ENCODE measurements around the gene CNGA3.

The CNGA3 gene

DNA sequence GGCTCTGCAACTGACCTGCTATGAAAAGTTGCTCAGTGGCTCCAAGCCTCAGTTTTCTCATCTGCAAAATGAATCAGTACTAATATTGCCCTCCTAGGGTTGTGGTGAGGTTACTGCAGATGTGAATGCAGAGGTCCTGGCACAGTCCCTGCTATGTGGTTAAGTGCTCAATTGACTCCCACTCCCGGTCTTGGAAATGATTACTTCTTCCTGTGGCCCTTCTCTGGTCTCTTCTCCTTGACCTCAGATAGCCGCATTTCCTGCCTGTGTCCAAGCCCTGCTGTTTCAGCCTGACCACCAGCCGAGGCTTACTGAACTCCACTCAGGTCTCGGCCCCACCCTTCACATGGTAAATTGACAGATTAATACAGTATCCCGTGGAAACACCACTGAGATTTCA lies 26.3 kb downstream of the CNGA3 start:
- in situ Hi-C loops (cut with HindIII; ENCODE audit: low pct_unique_long_range_greater_than_20kb, low sequenced_read_pairs): no loop called here
- DNase-seq (ENCODE audit: low read depth in 1 of 2, low spot score in 1 of 2): no peak

DNA sequence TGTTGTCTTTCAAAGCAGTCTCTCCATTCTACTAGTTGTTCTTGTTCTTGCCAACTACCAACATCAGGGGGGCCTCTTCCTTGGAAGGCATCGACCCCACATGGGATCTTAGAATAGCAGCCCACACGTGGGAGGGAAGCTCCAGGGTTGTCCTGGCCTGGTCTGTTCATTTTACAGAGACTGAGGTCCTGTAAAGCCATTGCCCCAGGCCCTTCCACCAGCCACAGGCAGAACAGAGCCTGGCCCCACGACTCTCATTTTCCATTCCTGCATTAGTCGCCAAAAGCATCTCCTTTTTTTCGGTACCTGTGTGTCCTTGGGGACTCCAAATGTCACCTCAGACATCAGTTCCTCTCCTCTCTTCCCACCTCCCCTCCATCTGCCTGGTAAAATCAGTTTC lies 28.0 kb downstream of the CNGA3 start:
- in situ Hi-C loops (cut with HindIII; ENCODE audit: low pct_unique_long_range_greater_than_20kb, low sequenced_read_pairs): no loop called here
- TF ChIP-seq JUND (IDR thresholded peaks at IDR 0.05; ENCODE audit: low read depth): no peak
- no peak for DNase-seq (ENCODE audit: low read depth in 1 of 2, low spot score in 1 of 2)

More for the DNA sequence above, 26.3 kb downstream of the CNGA3 start:
- no peak for TF ChIP-seq JUND (IDR thresholded peaks at IDR 0.05; ENCODE audit: low read depth)

DNA sequence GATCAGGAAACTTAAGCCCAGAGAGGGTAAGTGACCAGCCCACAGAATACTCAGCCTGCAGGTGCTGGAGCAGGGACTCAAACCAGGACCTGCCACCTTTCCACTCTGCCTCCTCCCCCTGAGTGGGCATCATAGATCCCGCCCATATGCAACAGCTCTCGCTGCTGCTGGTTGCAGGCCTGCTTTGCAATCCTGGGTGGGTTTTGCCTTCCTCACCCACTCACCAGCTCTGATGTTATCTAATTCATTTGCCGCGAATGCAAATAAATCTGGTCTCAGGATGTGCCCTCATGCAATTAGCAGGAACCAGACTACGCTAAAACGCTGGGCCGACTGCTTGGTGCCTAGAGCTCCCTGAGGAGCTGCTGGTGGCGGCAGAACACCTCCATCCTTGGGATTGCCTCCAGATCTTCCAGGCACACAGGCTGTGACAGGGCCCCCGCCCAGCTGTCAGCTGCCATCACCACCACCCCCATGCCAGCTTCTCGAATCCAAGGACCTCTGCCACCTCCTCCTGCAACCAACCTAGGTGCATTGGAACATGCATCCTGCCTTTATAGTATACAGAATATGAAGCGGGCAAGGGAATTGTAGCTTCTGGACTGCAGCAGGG lies 28.8 kb downstream of the CNGA3 start:
- no peak for DNase-seq (ENCODE audit: low read depth in 1 of 2, low spot score in 1 of 2)
- in situ Hi-C loops (cut with HindIII; ENCODE audit: low pct_unique_long_range_greater_than_20kb, low sequenced_read_pairs): no loop called here
- no peak for TF ChIP-seq JUND (IDR thresholded peaks at IDR 0.05; ENCODE audit: low read depth)

DNA sequence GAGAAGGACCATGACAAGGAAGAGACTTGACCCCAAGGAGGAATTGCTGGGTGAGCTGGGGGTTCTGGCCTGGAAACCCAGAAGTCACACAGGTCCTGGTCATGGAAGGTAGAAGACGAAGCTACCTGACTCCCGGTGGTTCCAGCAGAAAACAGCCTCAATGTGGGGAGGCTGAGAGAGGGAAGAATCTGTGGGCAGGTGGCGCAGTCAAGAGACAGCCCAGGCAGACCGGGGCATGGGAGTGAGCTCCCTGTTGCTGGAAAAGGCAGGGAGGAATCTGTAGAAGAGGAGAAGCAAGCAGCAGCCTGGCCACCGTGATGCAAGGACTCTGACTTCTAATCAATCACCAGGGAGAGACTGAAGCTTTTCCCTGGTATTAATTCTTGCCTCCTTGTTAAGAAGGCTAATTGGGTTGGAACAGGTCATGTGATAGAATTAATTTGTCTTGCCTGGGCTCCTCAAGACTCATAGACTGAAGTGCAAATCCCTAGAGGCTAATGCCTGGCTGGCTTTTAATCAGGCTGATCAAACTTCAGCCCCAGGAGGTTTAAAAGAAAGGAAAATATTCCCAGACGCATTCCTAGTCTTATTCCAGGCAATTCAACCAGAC lies 30.1 kb downstream of the CNGA3 start:
- no peak for DNase-seq (ENCODE audit: low read depth in 1 of 2, low spot score in 1 of 2)
- in situ Hi-C loops (cut with HindIII; ENCODE audit: low pct_unique_long_range_greater_than_20kb, low sequenced_read_pairs): no loop called here
- TF ChIP-seq JUND (IDR thresholded peaks at IDR 0.05; ENCODE audit: low read depth): no peak

DNA sequence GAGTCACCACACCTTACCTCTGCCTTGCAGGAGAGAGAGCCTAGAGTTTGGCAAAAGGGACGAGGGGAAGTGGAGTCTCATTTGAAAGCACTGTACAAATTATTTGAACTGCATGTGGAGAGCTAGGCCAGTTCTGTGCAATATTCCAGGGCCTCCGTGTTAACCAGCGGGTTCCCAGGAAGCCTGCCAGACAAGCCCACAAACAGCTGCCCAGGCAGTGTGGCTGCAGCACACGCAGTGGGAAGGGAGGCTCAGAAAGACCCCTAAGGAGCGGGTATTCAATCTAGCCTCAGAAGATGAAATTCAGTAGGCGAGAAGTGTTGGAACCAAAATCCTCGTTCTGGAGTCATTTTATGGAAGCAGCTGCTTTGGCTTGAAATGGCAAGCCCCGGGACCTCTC lies 30.7 kb downstream of the CNGA3 start:
- no peak for DNase-seq (ENCODE audit: low read depth in 1 of 2, low spot score in 1 of 2)
- in situ Hi-C loops (cut with HindIII; ENCODE audit: low pct_unique_long_range_greater_than_20kb, low sequenced_read_pairs): no loop called here
- no peak for TF ChIP-seq JUND (IDR thresholded peaks at IDR 0.05; ENCODE audit: low read depth)

DNA sequence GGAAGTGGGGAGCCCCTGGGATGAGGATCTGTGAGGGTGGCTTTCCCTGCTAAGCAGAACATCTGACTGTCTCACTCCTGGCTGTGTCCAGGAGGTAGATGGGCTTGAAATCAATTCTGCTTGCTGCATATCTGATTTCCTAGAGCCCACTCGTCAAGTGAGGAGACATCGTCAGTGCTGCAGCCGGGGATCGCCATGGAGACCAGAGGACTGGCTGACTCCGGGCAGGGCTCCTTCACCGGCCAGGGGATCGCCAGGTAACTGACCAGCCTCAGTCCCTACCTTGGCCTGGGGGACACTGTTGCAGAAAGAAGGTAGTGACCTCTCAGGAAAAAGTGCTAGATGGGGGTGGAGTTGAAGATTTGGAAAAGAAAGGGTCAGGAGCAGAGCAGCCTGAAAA lies 31.3 kb downstream of the CNGA3 start:
- no peak for DNase-seq (ENCODE audit: low read depth in 1 of 2, low spot score in 1 of 2)
- no peak for TF ChIP-seq JUND (IDR thresholded peaks at IDR 0.05; ENCODE audit: low read depth)
- in situ Hi-C loops (cut with HindIII; ENCODE audit: low pct_unique_long_range_greater_than_20kb, low sequenced_read_pairs): no loop called here

DNA sequence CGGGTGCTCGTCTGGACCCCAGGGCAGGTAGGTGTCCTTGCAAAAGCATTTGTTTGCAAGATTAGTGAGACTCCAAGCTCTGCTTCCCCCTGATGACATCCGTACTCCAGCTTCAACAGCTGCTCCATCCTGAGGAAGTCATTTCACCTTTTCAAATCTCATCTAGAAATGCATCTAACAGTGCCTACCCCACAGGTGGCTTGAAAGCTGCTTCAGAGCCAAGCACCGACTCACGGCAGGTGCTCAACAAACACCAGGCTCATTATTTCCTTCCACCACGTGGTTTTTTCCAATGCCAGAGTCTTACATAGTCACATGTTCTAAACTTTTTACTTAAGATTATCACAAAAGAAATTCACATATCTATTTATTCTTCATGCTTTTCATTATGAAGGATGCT lies 31.9 kb downstream of the CNGA3 start:
- DNase-seq (ENCODE audit: low read depth in 1 of 2, low spot score in 1 of 2): no peak
- no peak for TF ChIP-seq JUND (IDR thresholded peaks at IDR 0.05; ENCODE audit: low read depth)
- in situ Hi-C loops (cut with HindIII; ENCODE audit: low pct_unique_long_range_greater_than_20kb, low sequenced_read_pairs): no loop called here

DNA sequence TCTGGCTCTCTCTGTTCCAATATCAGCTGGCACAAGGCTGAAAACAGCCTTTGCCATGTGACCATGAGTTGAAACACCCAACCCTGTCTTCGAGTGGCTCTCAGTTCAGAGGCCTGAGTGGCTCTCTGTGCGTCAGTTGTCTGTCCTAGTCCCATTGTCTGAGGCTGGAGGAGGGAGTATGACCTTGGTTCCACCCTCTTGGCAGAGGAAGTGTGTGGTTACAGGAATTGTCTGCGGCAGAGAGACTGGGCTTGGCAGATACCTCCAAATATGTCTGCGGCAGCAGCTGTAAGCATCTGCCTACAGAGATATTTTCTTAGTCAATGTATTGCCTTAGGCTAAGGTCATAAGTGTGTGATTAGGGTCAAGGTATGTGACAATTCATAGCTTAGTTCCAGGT lies 32.6 kb downstream of the CNGA3 start:
- in situ Hi-C loops (cut with HindIII; ENCODE audit: low pct_unique_long_range_greater_than_20kb, low sequenced_read_pairs): no loop called here
- TF ChIP-seq JUND (IDR thresholded peaks at IDR 0.05; ENCODE audit: low read depth): no peak

DNA sequence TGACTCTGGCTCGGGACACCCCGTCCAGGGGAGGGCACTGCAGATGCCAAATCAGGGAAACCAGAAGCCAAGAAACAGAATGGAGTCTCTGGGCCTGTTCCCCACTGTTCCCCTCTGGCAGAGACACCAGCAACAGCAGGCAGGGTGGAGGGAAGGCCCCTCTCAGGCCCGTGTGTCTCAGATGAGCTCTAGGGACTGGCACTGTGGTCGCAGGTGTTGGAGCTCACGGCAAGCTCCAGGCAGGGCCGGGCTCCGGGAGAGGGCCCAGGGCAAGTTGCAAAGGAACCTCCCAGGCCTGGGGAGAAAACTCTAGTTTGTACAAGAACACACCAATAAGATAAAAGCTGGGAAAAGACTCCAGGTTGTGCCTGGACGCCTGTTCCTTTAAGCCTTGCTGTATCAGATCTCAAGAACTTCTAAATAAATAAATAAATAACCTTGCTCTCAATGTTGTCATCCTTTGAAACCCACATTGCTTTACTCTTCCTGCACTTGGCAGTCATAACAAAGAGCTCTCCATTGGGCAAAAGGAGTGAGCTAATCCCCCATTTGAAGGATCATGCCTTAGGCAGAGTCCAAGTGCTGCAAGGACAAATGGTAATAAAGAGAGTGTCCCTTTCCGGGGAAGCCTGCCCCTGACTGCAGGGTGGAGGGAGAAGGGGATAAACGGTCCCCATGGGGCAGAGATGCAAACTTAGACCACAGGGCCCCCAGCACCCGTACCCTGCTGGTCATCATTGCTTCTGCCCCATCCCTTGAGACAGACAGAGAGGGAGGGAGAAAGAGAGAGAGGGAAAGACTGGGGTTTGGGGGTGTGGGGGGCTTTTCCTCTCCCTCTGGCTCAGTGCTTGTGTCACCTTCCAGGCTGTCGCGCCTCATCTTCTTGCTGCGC lies 33.3 kb downstream of the CNGA3 start:
- in situ Hi-C loops (cut with HindIII; ENCODE audit: low pct_unique_long_range_greater_than_20kb, low sequenced_read_pairs): no loop called here
- DNase-seq (ENCODE audit: low read depth in 1 of 2, low spot score in 1 of 2): no peak
- no peak for TF ChIP-seq JUND (IDR thresholded peaks at IDR 0.05; ENCODE audit: low read depth)

More for the DNA sequence above, 32.6 kb downstream of the CNGA3 start:
- no peak for DNase-seq (ENCODE audit: low read depth in 1 of 2, low spot score in 1 of 2)

DNA sequence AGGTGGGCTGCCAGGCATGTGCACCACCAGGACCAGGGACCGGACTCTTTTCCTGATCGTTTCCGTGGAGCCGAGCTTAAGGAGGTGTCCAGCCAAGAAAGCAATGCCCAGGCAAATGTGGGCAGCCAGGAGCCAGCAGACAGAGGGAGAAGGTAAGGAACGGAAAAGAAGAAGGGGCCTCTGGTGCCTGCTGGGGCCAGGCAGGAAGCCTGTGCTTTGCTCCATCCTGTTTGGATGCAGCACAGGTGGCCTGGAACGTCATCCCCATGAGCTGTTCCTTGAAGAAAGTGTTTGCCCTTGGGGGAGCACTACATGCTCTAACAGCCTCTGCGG lies 33.9 kb downstream of the CNGA3 start:
- TF ChIP-seq JUND (IDR thresholded peaks at IDR 0.05; ENCODE audit: low read depth): no peak
- in situ Hi-C loops (cut with HindIII; ENCODE audit: low pct_unique_long_range_greater_than_20kb, low sequenced_read_pairs): no loop called here

DNA sequence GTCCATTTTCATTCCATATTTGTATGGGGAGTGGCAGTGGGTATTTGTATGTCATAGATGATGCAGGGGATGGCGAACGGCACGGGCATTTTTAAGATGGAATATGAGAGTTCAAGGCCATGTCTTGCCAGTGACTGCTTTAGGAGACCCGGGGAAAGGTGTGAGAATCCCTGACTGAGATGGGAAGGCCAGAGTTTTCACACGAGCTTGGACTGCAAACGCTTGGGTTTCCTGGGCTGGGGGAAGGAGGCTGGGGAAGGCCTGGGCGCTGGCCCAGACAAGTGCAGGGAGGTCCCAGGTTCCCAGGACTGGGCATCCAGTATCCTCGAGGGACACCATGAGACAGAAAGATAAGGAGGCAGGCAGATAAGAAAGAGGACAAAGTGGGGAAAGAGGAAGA lies 35.2 kb downstream of the CNGA3 start:
- in situ Hi-C loops (cut with HindIII; ENCODE audit: low pct_unique_long_range_greater_than_20kb, low sequenced_read_pairs): no loop called here
- no peak for TF ChIP-seq JUND (IDR thresholded peaks at IDR 0.05; ENCODE audit: low read depth)
- DNase-seq (ENCODE audit: low read depth in 1 of 2, low spot score in 1 of 2): no peak

More for the DNA sequence above, 33.9 kb downstream of the CNGA3 start:
- no peak for DNase-seq (ENCODE audit: low read depth in 1 of 2, low spot score in 1 of 2)

DNA sequence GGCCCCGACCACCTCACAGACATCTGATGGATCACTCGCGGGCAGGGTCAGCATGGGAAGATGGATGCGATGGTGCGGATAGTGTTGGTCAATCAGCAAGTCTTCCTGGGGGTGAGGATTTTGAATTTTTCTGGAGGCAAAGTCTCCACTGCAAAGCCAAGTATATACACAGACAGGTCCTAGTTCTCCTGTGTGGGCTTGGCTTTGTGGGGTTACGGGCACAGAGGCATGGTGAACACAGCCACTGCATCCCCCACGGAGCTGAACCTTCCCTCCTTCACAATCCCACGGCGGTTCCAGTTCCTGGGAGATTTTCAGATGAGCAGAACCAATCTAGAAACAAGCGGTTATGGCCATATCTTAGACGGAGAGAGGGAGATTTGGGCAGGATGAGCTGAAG lies 35.8 kb downstream of the CNGA3 start:
- no peak for TF ChIP-seq JUND (IDR thresholded peaks at IDR 0.05; ENCODE audit: low read depth)
- in situ Hi-C loops (cut with HindIII; ENCODE audit: low pct_unique_long_range_greater_than_20kb, low sequenced_read_pairs): no loop called here
- no peak for DNase-seq (ENCODE audit: low read depth in 1 of 2, low spot score in 1 of 2)

DNA sequence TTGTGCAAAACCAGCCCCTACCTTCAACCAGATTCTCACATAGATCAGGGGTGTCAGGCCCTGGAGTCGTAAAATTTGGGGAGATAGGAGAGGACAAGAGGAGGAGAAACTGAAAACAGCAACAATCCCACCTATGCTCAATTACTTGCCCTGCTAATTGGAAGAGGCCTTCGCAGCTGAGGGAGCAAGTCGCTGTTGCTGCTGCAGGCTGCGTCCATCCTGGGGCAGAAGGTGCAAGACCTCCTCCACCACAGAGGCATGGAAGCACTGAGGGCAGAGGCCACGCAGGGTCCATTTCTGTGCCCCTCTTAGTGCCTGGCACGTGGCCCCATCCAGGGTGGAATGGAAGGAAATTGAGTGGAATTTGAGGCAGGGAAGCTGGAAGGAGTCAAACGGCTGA lies 36.5 kb downstream of the CNGA3 start:
- DNase-seq (ENCODE audit: low read depth in 1 of 2, low spot score in 1 of 2): no peak
- TF ChIP-seq JUND (IDR thresholded peaks at IDR 0.05; ENCODE audit: low read depth): no peak
- in situ Hi-C loops (cut with HindIII; ENCODE audit: low pct_unique_long_range_greater_than_20kb, low sequenced_read_pairs): no loop called here
